ENCODE results near the gene MAP2K2.

DNA sequence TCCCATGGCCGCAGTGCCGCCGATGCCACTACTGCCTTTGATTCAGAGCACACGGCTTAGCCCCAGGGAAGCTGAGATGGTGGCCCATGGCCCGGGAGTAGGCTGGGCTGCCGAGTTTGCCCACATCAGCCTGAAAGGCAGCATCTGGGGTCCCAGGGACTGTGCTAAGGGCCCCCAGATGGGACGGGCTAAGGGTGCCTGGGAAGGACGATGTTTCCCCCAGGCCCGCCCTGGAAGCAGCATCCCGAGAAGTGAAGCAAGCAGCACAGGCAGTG is 22.5 kb downstream of the MAP2K2 start:
- TF ChIP-seq POLR2A (IDR thresholded peaks at IDR 0.05), result no peak
- TF ChIP-seq, protein P1, sequence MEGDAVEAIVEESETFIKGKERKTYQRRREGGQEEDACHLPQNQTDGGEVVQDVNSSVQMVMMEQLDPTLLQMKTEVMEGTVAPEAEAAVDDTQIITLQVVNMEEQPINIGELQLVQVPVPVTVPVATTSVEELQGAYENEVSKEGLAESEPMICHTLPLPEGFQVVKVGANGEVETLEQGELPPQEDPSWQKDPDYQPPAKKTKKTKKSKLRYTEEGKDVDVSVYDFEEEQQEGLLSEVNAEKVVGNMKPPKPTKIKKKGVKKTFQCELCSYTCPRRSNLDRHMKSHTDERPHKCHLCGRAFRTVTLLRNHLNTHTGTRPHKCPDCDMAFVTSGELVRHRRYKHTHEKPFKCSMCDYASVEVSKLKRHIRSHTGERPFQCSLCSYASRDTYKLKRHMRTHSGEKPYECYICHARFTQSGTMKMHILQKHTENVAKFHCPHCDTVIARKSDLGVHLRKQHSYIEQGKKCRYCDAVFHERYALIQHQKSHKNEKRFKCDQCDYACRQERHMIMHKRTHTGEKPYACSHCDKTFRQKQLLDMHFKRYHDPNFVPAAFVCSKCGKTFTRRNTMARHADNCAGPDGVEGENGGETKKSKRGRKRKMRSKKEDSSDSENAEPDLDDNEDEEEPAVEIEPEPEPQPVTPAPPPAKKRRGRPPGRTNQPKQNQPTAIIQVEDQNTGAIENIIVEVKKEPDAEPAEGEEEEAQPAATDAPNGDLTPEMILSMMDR (IDR thresholded peaks at IDR 0.05), result no peak
